Mesenteric fat pad (tissue), 1 donor: ENCODE results near the gene SLC39A11. TPM values are rescaled to one million over a fixed set of nuclear protein-coding genes. Genes with fewer than 3 reads are reported as not detected.
A peak's percentile ranks its signal among the peaks of the same experiment; 100 is the strongest.

Source experiments
- DNase-seq: peaks from one replicate; pipeline ENCODE4 v3.0.0-alpha.2; 2020; ENCODE audit warnings: low spot score
- total RNA-seq: library from RNA; stranded (reverse); fragmentation: NEBNext Ultra II Directional; extraction: Animal tissue kit (Norgen Biotek cat#: 25700); gene quantifications from one replicate; pipeline ENCODE4 v1.2.1, GENCODE V29; 2021
- donor health status: DM: yes; HTN: yes; CAD: no.

Gene SLC39A11
- total RNA-seq, 1 donor from 2014 or later, result 36.2 TPM

- no peak for DNase-seq
Observed at GRCh38 chr17:73111386-73111785, 18.9 kb upstream of the SLC39A11 start.

- DNase-seq, result no peak
Observed at GRCh38 chr17:73107191-73107590, 14.7 kb upstream of the SLC39A11 start.

GRCh38 chr17:73105431-73105830 lies 12.9 kb upstream of the SLC39A11 start:
- no peak for DNase-seq

GRCh38 chr17:73104450-73104849 lies 12.0 kb upstream of the SLC39A11 start:
- DNase-seq, result no peak

GRCh38 chr17:73103641-73104335 lies 11.3 kb upstream of the SLC39A11 start:
- peak; percentile 20 for DNase-seq

- DNase-seq, result peak; percentile 35
Observed at GRCh38 chr17:73101031-73101430, 8.5 kb upstream of the SLC39A11 start.

- DNase-seq, result no peak
Observed at GRCh38 chr17:73100363-73100762, 7.9 kb upstream of the SLC39A11 start.

GRCh38 chr17:73099511-73099910 lies 7.0 kb upstream of the SLC39A11 start:
- peak; percentile 71 for DNase-seq

GRCh38 chr17:73098919-73099318 lies 6.4 kb upstream of the SLC39A11 start:
- no peak for DNase-seq

GRCh38 chr17:73097973-73098765 lies 5.7 kb upstream of the SLC39A11 start:
- DNase-seq, result peak; percentile 24

GRCh38 chr17:73096866-73097265 lies 4.4 kb upstream of the SLC39A11 start:
- DNase-seq, result peak; percentile 86

GRCh38 chr17:73096211-73096610 lies 3.7 kb upstream of the SLC39A11 start:
- peak; percentile 22 for DNase-seq

GRCh38 chr17:73093286-73093685 lies 798 bp upstream of the SLC39A11 start:
- no peak for DNase-seq

GRCh38 chr17:73091770-73092522 lies 542 bp downstream of the SLC39A11 start:
- peak; percentile 82 for DNase-seq

GRCh38 chr17:73091410-73091769 lies 1.1 kb downstream of the SLC39A11 start:
- DNase-seq, result no peak

- peak; percentile 43 for DNase-seq
Observed at GRCh38 chr17:73090396-73091202, 1.9 kb downstream of the SLC39A11 start.

GRCh38 chr17:73089322-73090317 lies 2.9 kb downstream of the SLC39A11 start:
- DNase-seq, result peak; percentile 71

GRCh38 chr17:73088561-73088960 lies 3.9 kb downstream of the SLC39A11 start:
- DNase-seq, result peak; percentile 68

- DNase-seq, result no peak
Observed at GRCh38 chr17:73083432-73083831, 9.1 kb downstream of the SLC39A11 start.

- DNase-seq, result no peak
Observed at GRCh38 chr17:73074566-73074965, 17.9 kb downstream of the SLC39A11 start.
